OCI-M1 (cell line): ENCODE measurements around the gene TBC1D19.
"Not testable (repeated sequence)": the region's sequence is repeated elsewhere in the genome, so short reads cannot be mapped to it uniquely, and the experiment has no call there.

Experiments used
- DNase-seq: peaks from one replicate; lab custom pipeline; 2025; lab: John Stamatoyannopoulos, UW

Gene TBC1D19

DNA sequence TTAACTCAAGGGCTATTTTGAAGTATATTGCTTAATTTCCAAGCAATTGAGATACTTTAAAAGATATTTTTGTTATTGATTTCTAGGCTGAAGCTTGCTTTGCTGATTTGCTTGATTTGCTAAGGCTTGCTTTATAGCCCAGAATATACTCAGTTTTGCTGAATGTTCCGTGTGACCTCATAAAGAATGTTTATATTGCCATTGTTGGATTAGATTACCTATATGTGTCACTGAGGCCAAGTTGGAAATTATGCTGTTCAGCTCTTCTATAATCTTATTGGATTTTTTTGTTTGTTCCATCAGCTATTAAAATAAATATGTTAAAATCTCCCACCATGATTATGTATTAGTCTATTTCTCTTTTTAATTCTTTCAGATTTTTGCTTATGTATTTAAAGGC lies 13.0 kb downstream of the TBC1D19 start:
- no peak for DNase-seq

GRCh38 chr4:26601204-26601603 lies 17.3 kb downstream of the TBC1D19 start:
- no peak for DNase-seq

DNA sequence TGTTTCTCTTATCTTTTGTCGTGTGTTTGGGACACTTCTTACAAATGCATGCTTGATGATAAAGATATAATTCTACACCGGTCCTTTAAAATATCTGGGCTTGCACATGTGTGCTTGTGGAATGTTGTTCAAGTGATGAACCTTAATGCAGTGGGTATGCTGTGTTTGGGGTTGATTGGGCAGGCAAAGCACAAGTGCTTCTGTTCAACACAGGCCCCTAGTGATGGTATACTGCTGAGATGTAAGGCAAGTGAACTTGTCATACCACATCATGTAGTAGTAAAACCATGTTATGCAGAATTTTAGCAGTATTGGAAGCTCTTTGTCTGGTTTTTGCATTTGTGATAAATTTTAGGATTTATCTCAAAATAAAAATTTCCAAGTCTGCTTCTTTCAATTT lies 23.9 kb downstream of the TBC1D19 start:
- peak; percentile 24 for DNase-seq

- DNase-seq, result peak; percentile 54
Observed at GRCh38 chr4:26609391-26609790, 25.5 kb downstream of the TBC1D19 start.

GRCh38 chr4:26609868-26610267 lies 26.0 kb downstream of the TBC1D19 start:
- DNase-seq, result no peak

GRCh38 chr4:26611372-26611771 lies 27.5 kb downstream of the TBC1D19 start:
- DNase-seq, result peak; percentile 38

DNA sequence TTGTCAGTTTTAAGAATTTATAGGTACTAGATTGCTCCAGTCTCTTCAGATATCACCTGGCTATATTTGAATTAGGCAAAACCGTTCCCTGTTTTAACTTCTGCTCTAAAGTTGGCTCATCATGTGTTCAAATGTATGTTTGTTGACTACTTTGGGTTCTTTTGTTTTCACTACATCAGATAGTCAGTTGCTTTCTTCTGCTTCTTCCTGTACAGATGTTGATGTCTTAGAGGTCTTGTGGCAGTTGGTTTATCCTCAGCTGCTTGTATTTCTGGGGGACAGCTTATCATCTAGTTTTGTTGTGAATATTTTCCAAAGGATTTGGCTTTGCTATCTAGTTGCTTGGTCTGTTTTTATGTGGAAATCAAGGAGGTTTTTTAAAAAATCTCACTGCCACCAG lies 28.0 kb downstream of the TBC1D19 start:
- peak; percentile 46 for DNase-seq

DNA sequence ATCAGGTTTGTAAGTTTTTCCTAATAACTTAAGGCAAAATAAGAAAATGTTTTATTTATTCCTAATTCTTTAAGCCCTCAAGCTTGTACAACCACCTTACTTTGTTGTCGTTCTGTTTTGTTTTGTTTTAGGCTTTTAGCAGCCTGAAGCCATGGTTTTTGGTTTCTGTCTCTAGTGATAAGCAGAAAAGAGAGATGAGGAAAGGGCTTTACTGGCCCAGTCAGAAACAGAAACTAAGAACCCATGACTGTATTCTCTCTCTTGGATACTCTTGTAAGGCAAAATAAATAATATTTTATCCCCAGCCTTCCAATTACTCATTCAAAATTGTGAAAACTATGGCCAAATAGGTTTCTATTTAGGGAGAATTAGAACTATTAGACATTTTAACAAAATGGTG lies 29.4 kb downstream of the TBC1D19 start:
- DNase-seq, result peak; percentile 85

- peak; percentile 68 for DNase-seq
Observed at GRCh38 chr4:26613735-26614134, 29.9 kb downstream of the TBC1D19 start.

- DNase-seq, result no peak
Observed at GRCh38 chr4:26619784-26620183, 35.9 kb downstream of the TBC1D19 start.

GRCh38 chr4:26621366-26621765 lies 37.5 kb downstream of the TBC1D19 start:
- DNase-seq, result no peak

DNA sequence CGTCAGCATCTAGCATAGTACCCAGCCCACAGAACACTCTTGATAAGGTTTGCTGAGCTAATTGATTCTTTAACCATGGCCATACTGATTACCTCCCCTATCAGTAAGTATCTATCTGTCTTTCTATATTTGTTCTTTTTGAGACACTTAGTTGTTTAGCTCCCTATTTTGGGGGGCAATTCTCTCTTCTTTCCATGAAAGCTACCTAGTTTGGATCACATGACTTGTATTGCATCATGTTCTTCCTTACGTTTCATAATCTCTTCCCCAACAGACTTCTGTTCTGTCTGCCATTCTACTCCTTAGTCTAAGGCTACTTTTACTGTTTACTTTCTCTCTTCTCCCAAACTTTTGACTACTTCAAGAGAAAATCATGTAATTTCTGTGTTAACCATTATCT lies 39.0 kb downstream of the TBC1D19 start:
- peak; percentile 77 for DNase-seq

GRCh38 chr4:26626658-26627057 lies 42.8 kb downstream of the TBC1D19 start:
- not testable (repeated sequence) for DNase-seq

GRCh38 chr4:26632916-26633315 lies 49.0 kb downstream of the TBC1D19 start:
- no peak for DNase-seq

GRCh38 chr4:26634237-26634636 lies 50.4 kb downstream of the TBC1D19 start:
- no peak for DNase-seq

- no peak for DNase-seq
Observed at GRCh38 chr4:26636458-26636857, 52.6 kb downstream of the TBC1D19 start.

DNA sequence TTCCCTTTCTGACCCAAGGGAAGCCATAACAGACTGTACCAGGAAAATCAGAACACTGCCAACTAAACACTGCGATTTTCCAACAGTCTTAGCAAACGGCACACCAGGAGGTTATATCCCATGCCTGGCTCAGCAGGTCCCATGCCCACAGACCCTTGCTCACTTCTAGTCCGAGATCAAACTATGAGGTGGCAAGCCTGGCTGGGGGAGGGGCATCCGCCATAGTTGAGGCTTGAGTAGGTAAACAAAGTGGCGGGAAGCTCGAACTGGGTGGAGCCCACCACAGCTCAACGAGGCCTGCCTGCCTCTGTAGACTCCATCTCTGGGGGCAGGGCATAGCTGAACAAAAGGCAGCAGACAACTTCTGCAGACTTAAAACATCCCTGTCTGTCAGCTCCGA lies 56.8 kb downstream of the TBC1D19 start:
- not testable (repeated sequence) for DNase-seq

DNA sequence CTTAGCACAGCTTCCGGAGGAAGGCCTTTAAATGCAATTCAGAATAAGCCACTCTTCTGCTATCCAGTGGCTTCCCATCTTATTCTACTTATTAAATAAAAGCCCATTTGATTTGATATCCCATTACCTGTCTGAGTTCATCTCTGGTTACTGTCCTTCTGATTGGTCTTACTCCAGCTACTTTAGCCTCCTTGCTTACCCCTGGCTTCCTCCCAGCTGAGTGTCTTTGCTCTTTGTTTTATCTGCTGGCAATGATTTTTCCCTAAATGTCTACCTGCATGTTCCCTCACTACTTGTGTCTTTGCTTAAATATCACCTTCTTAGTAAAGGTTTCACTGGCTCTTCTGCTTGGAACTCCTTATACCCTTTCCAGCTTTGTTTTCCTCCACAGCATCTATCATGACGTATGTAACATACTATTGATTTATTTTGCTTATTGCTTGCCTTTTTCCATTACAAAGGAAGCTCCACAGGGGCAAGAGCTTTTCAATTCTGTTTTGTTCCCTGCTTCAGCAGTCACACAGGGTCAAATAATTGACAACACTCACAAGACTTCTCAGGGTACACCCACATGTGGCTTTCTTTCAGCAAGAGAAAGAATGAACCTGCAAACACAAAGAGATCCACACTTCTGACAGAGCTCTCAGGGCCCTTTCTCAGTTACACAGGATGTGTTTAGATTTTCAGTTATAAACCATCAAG lies 63.8 kb downstream of the TBC1D19 start:
- no peak for DNase-seq

GRCh38 chr4:26648260-26648659 lies 64.4 kb downstream of the TBC1D19 start:
- DNase-seq, result no peak

- DNase-seq, result no peak
Observed at GRCh38 chr4:26660261-26660660, 76.4 kb downstream of the TBC1D19 start.

DNA sequence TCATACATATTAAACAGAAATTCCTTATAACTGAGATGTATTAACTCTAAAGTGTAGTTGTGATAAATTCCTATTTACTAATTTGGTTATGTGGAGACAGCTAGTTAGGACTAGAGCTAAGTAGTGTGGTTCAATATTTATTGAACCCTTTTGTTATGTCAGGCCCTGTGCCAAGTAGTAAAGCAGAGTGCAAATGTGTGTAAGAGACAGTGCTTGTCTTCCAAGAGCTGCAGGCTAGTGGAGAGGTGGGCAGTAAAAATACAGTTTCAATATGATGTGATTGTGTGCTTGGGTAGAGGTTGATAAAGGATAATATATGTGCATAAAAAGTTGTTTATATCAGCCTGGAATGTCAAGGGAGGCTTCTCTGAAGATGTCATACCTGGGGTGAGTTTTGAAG lies 80.0 kb downstream of the TBC1D19 start:
- no peak for DNase-seq

GRCh38 chr4:26670903-26671537 lies 87.1 kb downstream of the TBC1D19 start:
- no peak for DNase-seq

DNA sequence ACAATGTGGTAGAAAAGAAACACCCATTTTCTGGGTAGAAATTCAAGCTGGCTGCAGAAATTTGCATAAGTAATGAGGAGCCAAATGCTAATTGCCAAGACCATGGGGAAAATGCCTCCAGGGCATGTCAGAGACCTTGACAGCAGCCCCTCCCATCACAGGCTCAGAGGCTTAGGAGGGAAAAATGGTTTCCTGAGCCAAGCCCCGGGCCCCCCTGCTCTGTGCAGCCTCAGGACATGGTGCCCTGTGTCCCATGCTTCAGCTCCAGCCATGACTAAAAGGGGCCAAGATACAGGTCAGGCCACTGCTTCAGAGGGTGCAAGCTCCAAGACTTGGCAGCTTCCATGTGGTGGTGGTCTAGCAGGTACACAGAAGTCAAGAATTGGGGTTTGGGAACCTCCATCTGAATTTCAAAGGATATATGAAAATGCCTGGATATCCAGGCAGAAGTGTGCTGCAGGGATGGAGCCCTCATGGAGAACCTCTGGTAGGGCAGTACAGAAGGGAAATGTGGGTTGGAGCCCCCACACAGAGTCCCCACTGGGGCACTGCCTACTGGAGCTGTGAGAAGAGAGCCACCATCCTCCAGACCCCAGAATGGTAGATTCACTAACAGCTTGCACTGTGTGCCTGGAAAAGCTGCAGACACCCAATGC lies 95.3 kb downstream of the TBC1D19 start:
- DNase-seq, result not testable (repeated sequence)
